ENCODE data around the gene NDOR1. TPM values are rescaled to one million over a fixed set of nuclear protein-coding genes. Genes with fewer than 3 reads are reported as not detected.

NDOR1 gene
- total RNA-seq = 9.2 and 12.6 TPM in 2 replicates

DNA sequence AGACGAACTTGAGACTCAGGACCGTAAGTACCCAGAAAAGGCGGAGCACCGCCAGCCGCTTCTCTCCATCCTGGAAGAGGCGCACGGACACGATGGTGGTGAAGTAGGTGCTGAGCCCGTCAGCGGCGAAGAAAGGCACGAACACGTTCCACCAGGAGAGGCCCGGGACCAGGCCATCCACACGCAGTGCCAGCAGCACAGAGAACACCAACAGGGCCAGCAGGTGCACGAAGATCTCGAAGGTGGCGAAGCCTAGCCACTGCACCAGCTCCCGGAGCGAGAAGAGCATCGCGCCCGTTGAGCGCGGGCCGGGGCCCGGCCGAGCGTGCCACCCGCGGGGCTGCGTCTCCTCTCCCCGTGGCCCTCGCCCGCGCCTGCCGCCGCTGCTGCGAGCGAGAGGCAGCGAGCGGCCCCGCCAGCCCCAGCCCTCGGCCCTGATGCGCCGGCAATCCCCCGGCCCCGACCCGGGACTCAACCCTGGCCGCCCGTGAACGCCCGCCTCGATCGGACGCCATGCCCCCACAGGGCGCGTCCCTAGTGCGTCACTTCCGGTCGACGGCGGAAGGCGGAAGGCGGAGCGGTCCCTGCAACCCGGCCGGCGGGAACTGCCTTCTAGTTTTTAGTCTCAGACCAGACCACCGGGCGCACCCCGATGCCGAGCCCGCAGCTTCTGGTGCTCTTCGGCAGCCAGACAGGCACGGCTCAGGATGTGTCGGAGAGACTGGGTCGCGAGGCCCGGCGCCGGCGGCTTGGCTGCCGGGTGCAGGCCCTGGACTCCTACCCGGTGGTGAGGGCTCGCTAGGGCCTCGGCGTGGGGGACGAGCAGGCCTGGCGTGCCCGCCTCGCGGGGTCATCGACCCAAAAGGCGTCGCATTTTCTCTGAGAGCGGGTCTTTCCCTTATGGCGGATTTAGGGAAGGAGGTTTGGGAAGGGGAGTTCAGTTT, at the start of gene NDOR1, which contains the start of gene TMEM203:
TSS of gene NDOR1 (plus strand) at position 575 of the 944 bp plus-strand sequence. CDS start at position 653, 78 bp downstream.
TSS of gene TMEM203 (minus strand) at position 523 of the 944 bp plus-strand sequence. CDS start at position 289, 234 bp downstream.

GRCh38 chr9:137169896-137170358, 35.6 kb upstream of the NDOR1 start, which contains the start of gene LRRC26:
Gene LRRC26, minus strand, starts transcription at chr9:137170051. Its CDS starts 108 bp downstream, at chr9:137169943.

GRCh38 chr9:137188490-137189296, 16.8 kb upstream of the NDOR1 start, which contains the start of the genes ANAPC2 and SSNA1:
Gene ANAPC2, minus strand, starts transcription at chr9:137188560. Its CDS starts 28 bp downstream, at chr9:137188532.
Gene SSNA1, plus strand, starts transcription at chr9:137188676. Its CDS starts 51 bp downstream, at chr9:137188727.

GRCh38 chr9:137200311-137201204, 4.9 kb upstream of the NDOR1 start, which contains the start of gene TPRN:
Gene TPRN, minus strand, starts transcription at chr9:137200741. Its CDS starts 30 bp downstream, at chr9:137200711.

GRCh38 chr9:137222190-137223077, 16.9 kb downstream of the NDOR1 start, which contains the start of gene RNF208:
Gene RNF208, minus strand, starts transcription at chr9:137222240. Its CDS starts 1,028 bp downstream, at chr9:137221212.

GRCh38 chr9:137224830-137225694, 19.6 kb downstream of the NDOR1 start, which contains the start of gene CYSRT1:
Gene CYSRT1, plus strand, starts transcription at chr9:137225174. Its CDS starts 448 bp downstream, at chr9:137225622.

DNA sequence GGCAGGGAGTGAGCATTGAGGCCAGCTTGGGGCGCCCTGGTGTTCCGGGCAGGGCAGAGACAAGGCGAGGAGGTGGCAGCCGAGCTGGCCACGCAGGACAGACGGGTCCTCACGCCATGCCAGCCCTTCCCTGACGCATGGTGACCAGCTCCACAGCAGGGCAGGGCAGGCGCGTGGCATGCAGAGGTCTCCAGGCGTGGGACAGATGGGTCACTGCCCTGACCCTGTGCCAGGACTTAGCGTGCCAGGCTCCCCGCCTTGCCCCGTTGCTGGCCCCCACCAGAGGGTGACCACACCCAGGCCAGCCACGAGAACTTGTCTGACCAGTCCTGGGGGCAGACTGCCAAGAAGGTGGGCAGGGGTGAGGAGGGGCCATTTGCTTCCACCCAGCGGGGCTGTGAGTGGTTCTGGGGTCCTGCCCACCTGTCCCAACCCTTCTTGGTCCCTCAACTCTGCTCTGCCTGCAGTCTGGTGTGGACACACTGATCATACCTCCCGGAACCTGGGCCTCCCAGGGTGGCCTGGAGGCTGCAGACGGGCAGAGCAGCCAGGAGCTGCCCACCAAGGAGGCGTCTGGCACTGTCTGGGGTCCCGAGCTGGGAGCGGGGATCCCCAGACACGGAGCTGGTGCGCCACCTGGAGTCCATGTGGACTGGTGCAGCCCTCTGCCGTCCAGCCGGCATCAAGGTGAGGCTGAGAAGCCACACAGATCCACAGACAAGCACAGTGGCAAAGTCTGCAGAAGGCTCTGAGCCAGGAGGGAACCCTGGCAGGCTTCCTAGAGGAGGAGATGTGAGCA, 21.8 kb downstream of the NDOR1 start, which contains the start of gene RNF224:
TSS of gene RNF224 (plus strand) at position 449 of the 799 bp plus-strand sequence. CDS start 834 bp downstream, outside the sequence.

GRCh38 chr9:137230705-137231371, 25.3 kb downstream of the NDOR1 start, which contains the start of gene SLC34A3:
Gene SLC34A3, plus strand, starts transcription at chr9:137230901. Its CDS starts 802 bp downstream, at chr9:137231703.

GRCh38 chr9:137240841-137241489, 35.5 kb downstream of the NDOR1 start, which contains the start of gene TUBB4B:
Gene TUBB4B, plus strand, starts transcription at chr9:137241287. Its CDS starts 74 bp downstream, at chr9:137241361.

DNA sequence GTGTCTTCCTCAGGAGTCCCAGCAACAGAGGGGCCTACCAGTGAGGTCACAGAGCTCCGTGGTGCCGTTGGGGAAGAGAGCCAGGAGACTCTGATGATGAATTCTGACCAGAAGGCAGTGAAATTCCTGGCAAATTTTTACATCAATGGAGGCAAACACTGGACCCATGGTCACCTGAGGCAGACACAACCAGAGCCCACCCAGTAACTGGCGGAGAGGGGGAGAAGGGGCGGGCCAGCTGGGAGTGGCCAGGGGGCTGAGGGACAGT, 45.6 kb downstream of the NDOR1 start, which contains the start of gene STPG3:
TSS of gene STPG3 (plus strand) at position 93 of the 268 bp plus-strand sequence. CDS start at position 94, 1 bp downstream.

GRCh38 chr9:137254624-137255447, 49.3 kb downstream of the NDOR1 start, which contains the start of gene NELFB:
Gene NELFB, plus strand, starts transcription at chr9:137255327.

Other genes with a start within 250 kb of the NDOR1 start
- gene PTGDS, start 228.2 kb upstream of the NDOR1 start, total RNA-seq = not detected in 2 replicates
- gene LCNL1, start 222.7 kb upstream of the NDOR1 start, total RNA-seq = not detected in 2 replicates
- 50.9 and 69.2 TPM in 2 replicates for gene PAXX, start 213.3 kb upstream of the NDOR1 start, total RNA-seq
- 179 and 203 TPM in 2 replicates for gene CLIC3, start 209.1 kb upstream of the NDOR1 start, total RNA-seq
- 11.9 and 15.6 TPM in 2 replicates for gene ABCA2, start 177.5 kb upstream of the NDOR1 start, total RNA-seq
- gene FUT7, start 173.6 kb upstream of the NDOR1 start, total RNA-seq = not detected in 2 replicates
- gene NPDC1, start 159.5 kb upstream of the NDOR1 start, total RNA-seq = 36.7 and 39.0 TPM in 2 replicates
- 1.1 and 1.4 TPM in 2 replicates for gene ENTPD2, start 151.6 kb upstream of the NDOR1 start, total RNA-seq
- gene SAPCD2, start 135.1 kb upstream of the NDOR1 start, total RNA-seq = 31.6 and 31.9 TPM in 2 replicates
- gene UAP1L1, start 128.2 kb upstream of the NDOR1 start, total RNA-seq = 2.7 and 4.0 TPM in 2 replicates
- 59.0 and 62.8 TPM in 2 replicates for gene MAN1B1, start 118.7 kb upstream of the NDOR1 start, total RNA-seq
- 52.1 and 52.4 TPM in 2 replicates for gene DPP7, start 91.0 kb upstream of the NDOR1 start, total RNA-seq
- gene GRIN1, start 66.5 kb upstream of the NDOR1 start, total RNA-seq = 0.14 and 0.42 TPM in 2 replicates
- gene LRRC26, start 35.6 kb upstream of the NDOR1 start, total RNA-seq = 0.35 and 0.70 TPM in 2 replicates
- gene TMEM210, start 33.6 kb upstream of the NDOR1 start, total RNA-seq = not detected in 2 replicates
- 14.7 and 15.9 TPM in 2 replicates for gene ANAPC2, start 17.1 kb upstream of the NDOR1 start, total RNA-seq
- 119 and 122 TPM in 2 replicates for gene SSNA1, start 17.0 kb upstream of the NDOR1 start, total RNA-seq
- 11.4 and 12.5 TPM in 2 replicates for gene TPRN, start 5.0 kb upstream of the NDOR1 start, total RNA-seq
- gene TMEM203, start 52 bp upstream of the NDOR1 start, total RNA-seq = 38.4 and 43.2 TPM in 2 replicates
- gene RNF208, start 16.5 kb downstream of the NDOR1 start, total RNA-seq = 0.70 and 1.5 TPM in 2 replicates
- 17.3 and 19.3 TPM in 2 replicates for gene CYSRT1, start 19.5 kb downstream of the NDOR1 start, total RNA-seq
- gene RNF224, start 21.8 kb downstream of the NDOR1 start, total RNA-seq = 0.35 and 0.70 TPM in 2 replicates
- gene SLC34A3, start 25.2 kb downstream of the NDOR1 start, total RNA-seq = 0.14 TPM in 1 of 2 replicates, not detected in the other
- 738 and 813 TPM in 2 replicates for gene TUBB4B, start 35.6 kb downstream of the NDOR1 start, total RNA-seq
- gene STPG3, start 45.6 kb downstream of the NDOR1 start, total RNA-seq = not detected in 2 replicates
- gene NELFB, start 49.6 kb downstream of the NDOR1 start, total RNA-seq = 47.5 and 54.2 TPM in 2 replicates
- gene TOR4A, start 72.0 kb downstream of the NDOR1 start, total RNA-seq = 44.0 and 48.1 TPM in 2 replicates
- gene NRARP, start 96.6 kb downstream of the NDOR1 start, total RNA-seq = 14.6 and 30.0 TPM in 2 replicates
- gene EXD3, start 217.5 kb downstream of the NDOR1 start, total RNA-seq = 9.1 and 14.1 TPM in 2 replicates
- 0.65 and 0.92 TPM in 2 replicates for gene NOXA1, start 217.7 kb downstream of the NDOR1 start, total RNA-seq
- gene ENTPD8, start 235.7 kb downstream of the NDOR1 start, total RNA-seq = not detected in 2 replicates